Measurements from ENCODE around the gene OR10AD1.
"Not testable (repeated sequence)": the region's sequence is repeated elsewhere in the genome, so short reads cannot be mapped to it uniquely, and the experiment has no call there.

The OR10AD1 gene, protein sequence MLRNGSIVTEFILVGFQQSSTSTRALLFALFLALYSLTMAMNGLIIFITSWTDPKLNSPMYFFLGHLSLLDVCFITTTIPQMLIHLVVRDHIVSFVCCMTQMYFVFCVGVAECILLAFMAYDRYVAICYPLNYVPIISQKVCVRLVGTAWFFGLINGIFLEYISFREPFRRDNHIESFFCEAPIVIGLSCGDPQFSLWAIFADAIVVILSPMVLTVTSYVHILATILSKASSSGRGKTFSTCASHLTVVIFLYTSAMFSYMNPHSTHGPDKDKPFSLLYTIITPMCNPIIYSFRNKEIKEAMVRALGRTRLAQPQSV

GRCh38 chr12:48203192-48203591 lies at the start of gene OR10AD1:
OR10AD1 (minus strand) TSS chr12:48203292; CDS start chr12:48203292, 0 bp downstream.
- Mint-ChIP-seq H3K9me3 (peaks cover 36% of the 10 kb centered on the region), H3K27ac (no peak within 1 kb of the TSS), H3K4me3 (no peak within 1 kb of the TSS), H3K27me3 (no peaks in the 10 kb centered on the region), H3K4me1 (ENCODE audit: low read depth) (peaks cover 23% of the 10 kb centered on the region), H3K36me3 (ENCODE audit: low read depth) (peaks cover 58% of the 10 kb centered on the region)

- H3K4me3 Mint-ChIP-seq = no peak overlapping the region
- peaks cover 27% of the 10 kb centered on the region for H3K27me3 Mint-ChIP-seq
- H3K4me1 Mint-ChIP-seq (ENCODE audit: low read depth) = no peaks in the 10 kb centered on the region
- no peak overlapping the region for H3K27ac Mint-ChIP-seq
- H3K9me3 Mint-ChIP-seq = peaks cover 2% of the 10 kb centered on the region
- H3K36me3 Mint-ChIP-seq (ENCODE audit: low read depth) = no peaks in the 10 kb centered on the region
Measured at GRCh38 chr12:48247181-48247966, 44.3 kb upstream of the OR10AD1 start.

DNA sequence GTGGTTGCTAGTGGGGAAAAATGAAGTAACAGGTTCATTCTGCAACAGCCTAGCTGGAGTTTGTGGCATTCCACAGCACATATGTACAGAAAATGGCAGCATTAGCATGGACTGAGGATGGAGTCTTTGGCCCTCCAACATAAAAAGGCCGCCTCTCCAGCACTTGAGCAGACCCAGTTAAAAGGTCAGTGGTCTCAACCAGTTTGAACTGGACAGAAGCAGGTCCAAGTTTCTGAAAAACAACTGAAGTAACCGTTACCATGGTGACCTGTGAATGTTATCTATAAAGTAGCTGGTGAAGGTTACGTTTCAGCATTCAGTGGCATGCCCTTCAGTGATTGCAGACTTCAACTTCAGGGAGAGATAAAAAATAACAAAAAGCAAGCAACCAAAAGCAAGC lies 34.1 kb upstream of the OR10AD1 start:
- Mint-ChIP-seq H3K4me1 (ENCODE audit: low read depth) (no peaks in the 10 kb centered on the region), H3K36me3 (ENCODE audit: low read depth) (no peaks in the 10 kb centered on the region), H3K27ac (no peak overlapping the region)

GRCh38 chr12:48235796-48236333 lies 32.8 kb upstream of the OR10AD1 start:
- Mint-ChIP-seq H3K36me3 (ENCODE audit: low read depth) (no peaks in the 10 kb centered on the region), H3K4me3 (no peak overlapping the region), H3K9me3 (peaks cover 4% of the 10 kb centered on the region), H3K27ac (no peak overlapping the region), H3K4me1 (ENCODE audit: low read depth) (no peaks in the 10 kb centered on the region), H3K27me3 (peaks cover 7% of the 10 kb centered on the region)

More for the DNA sequence above, 34.1 kb upstream of the OR10AD1 start:
- peaks cover 4% of the 10 kb centered on the region for H3K27me3 Mint-ChIP-seq
- peaks cover 6% of the 10 kb centered on the region for H3K9me3 Mint-ChIP-seq
- H3K4me3 Mint-ChIP-seq = no peak overlapping the region

GRCh38 chr12:48231169-48231958 lies 28.3 kb upstream of the OR10AD1 start:
- H3K4me1 Mint-ChIP-seq (ENCODE audit: low read depth); H3K4me3 Mint-ChIP-seq; H3K36me3 Mint-ChIP-seq (ENCODE audit: low read depth); H3K27ac Mint-ChIP-seq: not testable (repeated sequence)
- peaks cover 27% of the 10 kb centered on the region for H3K27me3 Mint-ChIP-seq
- peaks cover 14% of the 10 kb centered on the region for H3K9me3 Mint-ChIP-seq

- H3K4me1 Mint-ChIP-seq (ENCODE audit: low read depth); H3K36me3 Mint-ChIP-seq (ENCODE audit: low read depth); H3K27ac Mint-ChIP-seq; H3K4me3 Mint-ChIP-seq: not testable (repeated sequence)
- Mint-ChIP-seq H3K9me3 (peaks cover 10% of the 10 kb centered on the region), H3K27me3 (peaks cover 28% of the 10 kb centered on the region)
Measured at GRCh38 chr12:48224533-48224932, 21.4 kb upstream of the OR10AD1 start.

GRCh38 chr12:48221645-48222044 lies 18.6 kb upstream of the OR10AD1 start:
- H3K4me3 Mint-ChIP-seq = no peak overlapping the region
- no peak overlapping the region for H3K27ac Mint-ChIP-seq
- no peaks in the 10 kb centered on the region for H3K4me1 Mint-ChIP-seq (ENCODE audit: low read depth)
- no peaks in the 10 kb centered on the region for H3K36me3 Mint-ChIP-seq (ENCODE audit: low read depth)
- no peaks in the 10 kb centered on the region for H3K9me3 Mint-ChIP-seq
- peaks cover 20% of the 10 kb centered on the region for H3K27me3 Mint-ChIP-seq

GRCh38 chr12:48220701-48221100 lies 17.6 kb upstream of the OR10AD1 start:
- H3K4me3 Mint-ChIP-seq = no peak overlapping the region
- peaks cover 16% of the 10 kb centered on the region for H3K27me3 Mint-ChIP-seq
- no peaks in the 10 kb centered on the region for H3K36me3 Mint-ChIP-seq (ENCODE audit: low read depth)
- no peaks in the 10 kb centered on the region for H3K4me1 Mint-ChIP-seq (ENCODE audit: low read depth)
- no peak overlapping the region for H3K27ac Mint-ChIP-seq
- no peaks in the 10 kb centered on the region for H3K9me3 Mint-ChIP-seq

DNA sequence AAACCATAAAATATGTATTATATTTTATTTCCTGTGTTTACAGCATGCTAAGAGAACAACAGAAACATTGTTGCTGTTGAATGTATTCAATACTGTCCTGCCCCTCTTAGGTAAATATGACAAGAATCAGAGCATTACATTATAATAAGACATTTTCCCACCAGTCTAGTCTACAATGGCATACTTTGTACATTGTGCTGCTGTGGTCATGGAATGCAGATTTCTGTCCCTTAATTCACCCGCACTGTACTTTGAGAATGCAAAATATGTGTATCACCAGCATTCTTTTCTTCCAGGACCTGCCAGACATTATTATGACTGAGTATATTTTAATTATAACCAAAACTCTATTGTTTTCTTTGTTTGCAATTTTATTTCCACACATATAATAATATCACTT lies 16.5 kb upstream of the OR10AD1 start:
- Mint-ChIP-seq H3K4me3 (no peak overlapping the region), H3K27me3 (peaks cover 15% of the 10 kb centered on the region), H3K36me3 (ENCODE audit: low read depth) (no peaks in the 10 kb centered on the region), H3K9me3 (no peaks in the 10 kb centered on the region), H3K27ac (no peak overlapping the region), H3K4me1 (ENCODE audit: low read depth) (no peaks in the 10 kb centered on the region)

DNA sequence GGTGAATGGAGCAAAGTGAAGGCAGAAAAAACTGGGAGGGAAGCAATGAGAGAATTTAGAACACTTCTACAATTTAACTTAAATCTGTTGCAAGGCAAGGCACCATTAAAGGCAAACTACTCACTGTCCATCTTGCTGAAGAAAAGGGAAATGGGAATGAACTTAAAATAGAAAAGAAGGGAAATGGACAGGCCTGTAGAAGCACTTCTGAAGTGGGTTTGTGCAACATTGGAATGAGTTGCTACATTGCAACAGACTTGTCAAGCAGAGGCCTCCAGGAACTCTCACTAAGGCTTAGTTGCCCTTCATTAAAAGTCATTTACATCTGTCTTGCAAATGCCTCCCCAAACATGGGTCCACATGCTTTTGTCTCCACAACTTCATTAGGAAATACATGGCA lies 13.7 kb upstream of the OR10AD1 start:
- H3K4me3 Mint-ChIP-seq = no peak overlapping the region
- no peaks in the 10 kb centered on the region for H3K9me3 Mint-ChIP-seq
- no peak overlapping the region for H3K27ac Mint-ChIP-seq
- H3K27me3 Mint-ChIP-seq = peaks cover 21% of the 10 kb centered on the region
- no peaks in the 10 kb centered on the region for H3K36me3 Mint-ChIP-seq (ENCODE audit: low read depth)
- H3K4me1 Mint-ChIP-seq (ENCODE audit: low read depth) = peaks cover 4% of the 10 kb centered on the region

GRCh38 chr12:48209495-48209894 lies 6.4 kb upstream of the OR10AD1 start:
- H3K9me3 Mint-ChIP-seq = peaks cover 19% of the 10 kb centered on the region
- peaks cover 17% of the 10 kb centered on the region for H3K36me3 Mint-ChIP-seq (ENCODE audit: low read depth)
- not testable (repeated sequence) for H3K27ac Mint-ChIP-seq; H3K4me3 Mint-ChIP-seq; H3K4me1 Mint-ChIP-seq (ENCODE audit: low read depth)
- peaks cover 22% of the 10 kb centered on the region for H3K27me3 Mint-ChIP-seq

- Mint-ChIP-seq H3K9me3 (peaks cover 36% of the 10 kb centered on the region), H3K4me1 (ENCODE audit: low read depth) (peaks cover 23% of the 10 kb centered on the region), H3K27ac (no peak overlapping the region), H3K27me3 (no peaks in the 10 kb centered on the region), H3K36me3 (ENCODE audit: low read depth) (peaks cover 58% of the 10 kb centered on the region), H3K4me3 (no peak overlapping the region)
Measured at GRCh38 chr12:48202766-48203165, 326 bp downstream of the OR10AD1 start.

- peaks cover 50% of the 10 kb centered on the region for H3K36me3 Mint-ChIP-seq (ENCODE audit: low read depth)
- H3K27ac Mint-ChIP-seq = no peak overlapping the region
- H3K4me3 Mint-ChIP-seq = no peak overlapping the region
- peaks cover 32% of the 10 kb centered on the region for H3K4me1 Mint-ChIP-seq (ENCODE audit: low read depth)
- H3K9me3 Mint-ChIP-seq = peaks cover 28% of the 10 kb centered on the region
- no peaks in the 10 kb centered on the region for H3K27me3 Mint-ChIP-seq
Measured at GRCh38 chr12:48201516-48201915, 1.6 kb downstream of the OR10AD1 start.

- Mint-ChIP-seq H3K36me3 (ENCODE audit: low read depth) (peaks cover 45% of the 10 kb centered on the region), H3K4me3 (no peak overlapping the region), H3K27ac (no peak overlapping the region), H3K9me3 (peaks cover 24% of the 10 kb centered on the region), H3K4me1 (ENCODE audit: low read depth) (peaks cover 34% of the 10 kb centered on the region), H3K27me3 (no peaks in the 10 kb centered on the region)
Measured at GRCh38 chr12:48201091-48201490, 2.0 kb downstream of the OR10AD1 start.

All from stimulated activated naive CD8-positive, alpha-beta T cell treated with anti-CD3 and anti-CD28 coated beads, Interleukin-15, Interleukin-2, amounts not matched to agents 100 ng/mL and 50 ng/mL, for 24 hours (primary cell).